Fibroblast of skin of back (primary cell): ENCODE data around the gene SRSF9.
"Not testable (repeated sequence)": the region's sequence is repeated elsewhere in the genome, so short reads cannot be mapped to it uniquely, and the experiment has no call there.

Experiments
- DNase-seq: peaks from one replicate; pipeline ENCODE4 v3.0.0-alpha.2; 2013

Gene SRSF9

GRCh38 chr12:120446844-120447178 lies 22.7 kb downstream of the SRSF9 start:
- not testable (repeated sequence) for DNase-seq

- DNase-seq = peak; percentile 80
Measured at GRCh38 chr12:120445911-120446843, 23.4 kb downstream of the SRSF9 start, which contains the start of the genes GATC and TRIAP1. GATC (plus strand) TSS chr12:120446444; CDS start chr12:120446481, 37 bp downstream. TRIAP1 (minus strand) TSS chr12:120446384; CDS start chr12:120446372, 12 bp downstream.

GRCh38 chr12:120444676-120445075 lies 24.9 kb downstream of the SRSF9 start:
- DNase-seq = no peak

GRCh38 chr12:120439646-120440247 lies 29.8 kb downstream of the SRSF9 start:
- DNase-seq = peak; percentile 65

- DNase-seq = no peak
Measured at GRCh38 chr12:120438495-120439198, 30.9 kb downstream of the SRSF9 start.

- peak; percentile 97 for DNase-seq
Measured at GRCh38 chr12:120437735-120438494, 31.6 kb downstream of the SRSF9 start, which contains the start of gene COX6A1. COX6A1 (plus strand) TSS chr12:120438113; CDS start chr12:120438127, 14 bp downstream.

- DNase-seq = no peak
Measured at GRCh38 chr12:120432772-120433525, 36.6 kb downstream of the SRSF9 start.

- DNase-seq = no peak
Measured at GRCh38 chr12:120429368-120429767, 40.2 kb downstream of the SRSF9 start.

GRCh38 chr12:120428597-120429229 lies 40.8 kb downstream of the SRSF9 start:
- no peak for DNase-seq

- no peak for DNase-seq
Measured at GRCh38 chr12:120425797-120426196, 43.8 kb downstream of the SRSF9 start.

- no peak for DNase-seq
Measured at GRCh38 chr12:120422892-120423456, 46.6 kb downstream of the SRSF9 start.

GRCh38 chr12:120421701-120422100 lies 47.8 kb downstream of the SRSF9 start:
- DNase-seq = no peak

GRCh38 chr12:120417917-120418580 lies 51.5 kb downstream of the SRSF9 start:
- DNase-seq = no peak

GRCh38 chr12:120416490-120417216 lies 52.9 kb downstream of the SRSF9 start:
- DNase-seq = no peak

GRCh38 chr12:120413901-120414695 lies 55.5 kb downstream of the SRSF9 start:
- no peak for DNase-seq

GRCh38 chr12:120412421-120412820 lies 57.1 kb downstream of the SRSF9 start:
- no peak for DNase-seq
